Fibroblast of upper back skin (primary cell): Measurements from ENCODE around the gene PLCD3.

Experiments
- DNase-seq: peaks from one replicate; pipeline ENCODE4 v3.0.0-alpha.2; 2013

The PLCD3 gene

DNA sequence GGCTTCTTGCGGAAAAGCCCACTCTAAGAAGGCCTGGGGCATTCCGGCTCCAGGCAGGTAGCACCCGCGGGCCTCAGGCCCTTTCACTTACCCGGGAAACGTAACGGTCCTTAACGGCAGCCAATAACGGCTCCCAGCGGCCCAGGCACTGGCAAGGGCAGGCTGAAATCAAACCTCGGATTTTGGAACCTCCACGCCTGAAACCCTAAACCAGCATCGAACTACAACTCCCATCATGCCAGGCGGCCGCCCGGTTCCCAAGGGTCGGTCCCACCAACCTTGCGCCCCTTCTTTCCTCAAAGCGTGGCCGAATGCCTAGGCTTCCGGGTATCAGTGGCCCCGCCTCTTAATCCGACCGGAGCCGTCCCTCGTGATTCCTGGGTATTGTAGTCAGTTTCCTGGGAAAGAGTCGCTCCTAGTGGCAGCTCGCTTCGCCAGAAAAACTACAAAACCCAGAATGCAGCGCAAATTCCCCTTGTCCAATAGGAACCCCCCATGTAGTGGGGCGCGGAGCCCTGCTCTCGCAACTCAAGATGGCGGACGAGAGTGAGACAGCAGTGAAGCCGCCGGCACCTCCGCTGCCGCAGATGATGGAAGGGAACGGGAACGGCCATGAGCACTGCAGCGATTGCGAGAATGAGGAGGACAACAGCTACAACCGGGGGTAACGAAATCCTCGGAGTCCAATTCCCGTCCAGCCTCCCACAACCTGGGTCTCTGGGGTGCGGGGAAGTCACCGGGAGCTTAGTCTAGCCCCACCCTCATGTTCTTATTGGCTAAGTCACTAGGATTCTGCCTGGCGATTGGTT lies 71.3 kb downstream of the PLCD3 start, which contains the start of gene NMT1:
Gene NMT1 (plus strand): TSS at position 521 of the 809 bp plus-strand sequence. CDS start 13 bp downstream, at position 534.
- DNase-seq = peak; percentile 100

DNA sequence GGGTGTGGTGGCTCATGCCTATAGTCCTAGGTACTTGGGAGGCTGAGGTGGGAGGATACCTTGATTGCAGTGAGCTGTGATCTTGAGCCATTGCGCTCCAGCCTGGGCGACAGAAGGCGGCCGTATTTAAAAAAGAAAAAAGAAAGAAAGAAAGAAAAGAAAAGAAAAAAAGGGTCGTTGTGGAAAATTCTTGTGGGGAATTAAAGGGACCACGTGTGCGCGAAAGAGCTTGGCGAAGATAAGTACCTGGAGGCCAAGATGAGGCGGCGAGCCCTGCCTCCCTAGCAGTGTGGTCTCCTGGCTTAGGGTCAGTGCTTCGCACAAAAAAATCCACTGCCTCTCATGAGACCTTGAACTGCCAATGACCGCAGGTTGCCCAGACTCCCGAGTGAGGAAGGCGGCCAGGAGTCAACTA lies 71.9 kb downstream of the PLCD3 start:
- DNase-seq = no peak
